Stimulated activated CD4-positive, alpha-beta T cell treated with anti-CD3 and anti-CD28 coated beads, Interleukin-4, amount 100 ng/mL, for 24 hours (primary cell): ENCODE data around the gene DNAH2.

Experiments
- DNase-seq: peaks from one replicate; pipeline ENCODE4 v3.0.0-alpha.2; 2020

The DNAH2 gene

GRCh38 chr17:7716901-7717755 is at the start of gene DNAH2:
DNAH2 (plus strand) TSS chr17:7717744; CDS start chr17:7719735, 1,991 bp downstream.
- peak; percentile 35 for DNase-seq

- no peak for DNase-seq
Observed at GRCh38 chr17:7668482-7668881, 49.1 kb upstream of the DNAH2 start.

- DNase-seq = peak; percentile 51
Observed at GRCh38 chr17:7673239-7673638, 44.3 kb upstream of the DNAH2 start.

- DNase-seq = no peak
Observed at GRCh38 chr17:7674934-7675333, 42.6 kb upstream of the DNAH2 start.

GRCh38 chr17:7676533-7676932 is 41.0 kb upstream of the DNAH2 start:
- no peak for DNase-seq

- DNase-seq = no peak
Observed at GRCh38 chr17:7677388-7678067, 40.0 kb upstream of the DNAH2 start.

GRCh38 chr17:7684851-7685532 is 32.6 kb upstream of the DNAH2 start:
- DNase-seq = no peak

GRCh38 chr17:7685533-7686221 is 31.9 kb upstream of the DNAH2 start:
- peak; percentile 91 for DNase-seq

- DNase-seq = peak; percentile 85
Observed at GRCh38 chr17:7686222-7687071, 31.1 kb upstream of the DNAH2 start.

- peak; percentile 93 for DNase-seq
Observed at GRCh38 chr17:7687072-7687907, 30.3 kb upstream of the DNAH2 start, which contains the start of gene TP53. TP53 (minus strand) TSS chr17:7687490; CDS start chr17:7676594, 10,896 bp downstream.

- peak; percentile 97 for DNase-seq
Observed at GRCh38 chr17:7687908-7688807, 29.4 kb upstream of the DNAH2 start, which contains the start of gene WRAP53. WRAP53 (plus strand) TSS chr17:7688477; CDS start chr17:7688649, 172 bp downstream.

- DNase-seq = no peak
Observed at GRCh38 chr17:7688808-7689316, 28.7 kb upstream of the DNAH2 start.

GRCh38 chr17:7695586-7695985 is 22.0 kb upstream of the DNAH2 start:
- DNase-seq = no peak

- DNase-seq = no peak
Observed at GRCh38 chr17:7697828-7698588, 19.5 kb upstream of the DNAH2 start.

- no peak for DNase-seq
Observed at GRCh38 chr17:7700510-7700909, 17.0 kb upstream of the DNAH2 start.

- DNase-seq = no peak
Observed at GRCh38 chr17:7701681-7702080, 15.9 kb upstream of the DNAH2 start.

- no peak for DNase-seq
Observed at GRCh38 chr17:7702776-7703175, 14.8 kb upstream of the DNAH2 start.
